HG02571 (cell line): Measurements from ENCODE around the gene MYF5.

Experiments
- ATAC-seq: cut with Tn5 transposase; IDR thresholded peaks from one replicate; pipeline ENCODE4 v1.9.1; 2021; ENCODE audit warnings: mild to moderate bottlenecking, moderate library complexity; ENCODE audit not compliant: unreplicated experiment

The MYF5 gene

GRCh38 chr12:80707126-80707829 is 9.4 kb upstream of the MYF5 start, which contains the start of gene MYF6:
Gene MYF6 (plus strand): TSS chr12:80707634. CDS start chr12:80707720, 86 bp downstream.
- ATAC-seq = no peak

- no peak for ATAC-seq
Measured at GRCh38 chr12:80707830-80708258, 8.9 kb upstream of the MYF5 start.

GRCh38 chr12:80708259-80708974 is 8.3 kb upstream of the MYF5 start:
- ATAC-seq = no peak

GRCh38 chr12:80708975-80709328 is 7.8 kb upstream of the MYF5 start:
- ATAC-seq = no peak

- ATAC-seq = no peak
Measured at GRCh38 chr12:80709811-80710726, 6.6 kb upstream of the MYF5 start.

GRCh38 chr12:80710727-80711449 is 5.8 kb upstream of the MYF5 start:
- ATAC-seq = no peak

- no peak for ATAC-seq
Measured at GRCh38 chr12:80711866-80712265, 4.8 kb upstream of the MYF5 start.

GRCh38 chr12:80712866-80713265 is 3.8 kb upstream of the MYF5 start:
- no peak for ATAC-seq

GRCh38 chr12:80713419-80713818 is 3.3 kb upstream of the MYF5 start:
- ATAC-seq = no peak

GRCh38 chr12:80714055-80714454 is 2.7 kb upstream of the MYF5 start:
- ATAC-seq = no peak

- no peak for ATAC-seq
Measured at GRCh38 chr12:80714846-80715245, 1.9 kb upstream of the MYF5 start.

- no peak for ATAC-seq
Measured at GRCh38 chr12:80715713-80716249, 931 bp upstream of the MYF5 start.

GRCh38 chr12:80717856-80718255 is 1.1 kb downstream of the MYF5 start:
- no peak for ATAC-seq

GRCh38 chr12:80720516-80720915 is 3.8 kb downstream of the MYF5 start:
- ATAC-seq = no peak

- ATAC-seq = no peak
Measured at GRCh38 chr12:80721326-80721725, 4.6 kb downstream of the MYF5 start.

- ATAC-seq = no peak
Measured at GRCh38 chr12:80745851-80746505, 29.3 kb downstream of the MYF5 start.

- no peak for ATAC-seq
Measured at GRCh38 chr12:80747800-80748199, 31.1 kb downstream of the MYF5 start.

- no peak for ATAC-seq
Measured at GRCh38 chr12:80749456-80749855, 32.7 kb downstream of the MYF5 start.

GRCh38 chr12:80752464-80752863 is 35.8 kb downstream of the MYF5 start:
- ATAC-seq = no peak

GRCh38 chr12:80754274-80754673 is 37.6 kb downstream of the MYF5 start:
- ATAC-seq = no peak
